ENCODE measurements around the gene CFAP20. TPM values are rescaled to one million over a fixed set of nuclear protein-coding genes. Genes with fewer than 3 reads are reported as not detected.

CFAP20 gene
- total RNA-seq (100 to 1,000 TPM in 1 of 5 donors, 10 to 100 TPM in 4; 27.4 to 105 (median 33.1) TPM), total RNA-seq (21.8 to 242 (median 33.8) reads per million in 29 experiments)
- total RNA-seq (2013) = 33.6 TPM

DNA sequence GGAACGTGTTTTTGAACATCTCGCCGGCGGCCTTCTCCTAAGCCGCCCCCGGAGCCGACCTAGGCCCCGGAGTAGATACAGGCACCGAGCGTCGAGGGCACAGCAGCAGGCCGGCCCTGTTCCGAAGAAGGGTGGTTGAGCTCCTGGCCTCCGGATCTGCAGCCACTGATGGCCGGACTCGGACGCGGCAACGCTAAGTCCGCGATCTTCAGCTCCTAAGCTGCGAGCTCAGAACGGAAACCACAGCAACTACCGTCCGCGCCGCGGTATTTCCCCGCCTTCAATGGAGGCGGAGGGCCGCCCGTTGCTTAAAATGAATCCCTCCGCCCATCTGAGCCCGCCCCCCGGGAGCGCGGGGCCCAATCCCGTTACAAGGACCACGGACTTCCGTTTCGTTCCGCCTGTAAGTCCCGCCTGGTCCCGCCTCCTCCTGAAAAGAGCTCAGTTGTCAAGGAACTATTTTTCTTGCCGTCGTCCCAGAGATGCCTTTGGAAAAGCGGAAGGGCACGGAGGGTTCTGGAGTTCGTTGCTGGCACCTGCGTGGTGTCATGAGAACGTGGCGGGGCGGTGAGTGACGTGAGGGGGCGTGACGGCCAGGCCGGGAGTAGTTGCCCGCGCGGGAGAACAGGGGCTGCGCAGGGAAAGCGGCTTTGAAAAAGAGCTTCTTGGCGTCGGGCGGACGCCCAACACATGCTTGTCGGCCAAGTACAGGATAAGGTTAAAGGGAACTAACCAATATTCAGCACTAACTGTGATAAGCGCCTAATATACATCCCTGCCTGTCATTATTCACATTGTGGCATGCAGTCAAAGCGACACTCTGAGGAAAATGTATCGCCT, at the start of gene CFAP20:
Gene CFAP20 (minus strand): TSS at position 285 of the 840 bp plus-strand sequence. CDS start 266 bp downstream, at position 19.
- Mint-ChIP-seq H3K4me3 (peak within 1 kb of the TSS; percentile 80 to 89 (median 88)), H3K36me3 (no peaks in the 10 kb centered on the region), H3K27ac (peak within 1 kb of the TSS; percentile 82 to 89), H3K27me3 (no peaks in the 10 kb centered on the region), H3K4me1 (peaks cover 39 to 43% (median 42%) of the 10 kb centered on the region in 3 donors), H3K9me3 (no peaks in the 10 kb centered on the region)
- peak; percentile 89 to 95 (median 94) for ATAC-seq (replicated peaks in 1 of 4)
- Histone ChIP-seq H3K27me3 (replicated peaks in 1 of 2; ENCODE audit: control insufficient read depth in 2 of 2, extremely low read depth in 1 of 2, insufficient read depth in 2 of 2, low read length in 1 of 2) (peaks cover 0 to 2% of the 10 kb centered on the region in 2 experiments), H3K9me3 (no peaks in the 10 kb centered on the region), H3K36me3 (ENCODE audit: control insufficient read depth in 2 of 2, extremely low read depth in 1 of 2, insufficient read depth in 1 of 2, low read length in 1 of 2) (no peaks in the 10 kb centered on the region), H3K27ac (ENCODE audit: low read length) (peak within 1 kb of the TSS; percentile 89), H3K4me3 (ENCODE audit: control insufficient read depth in 1 of 2, extremely low read depth in 1 of 2, low read length in 1 of 2) (peak within 1 kb of the TSS; percentile 79 to 83), H3K4me1 (ENCODE audit: control insufficient read depth in 1 of 2, extremely low read depth in 1 of 2, insufficient read depth in 2 of 2, low read length in 2 of 2) (peaks cover 19 to 38% of the 10 kb centered on the region in 2 experiments)
- peak; percentile 91 to 98 (median 95) for DNase-seq
- WGBS (ENCODE audit: insufficient coverage) = 2% methylated on average over 56 of the region's 70 CpGs
- POLR2A ChIA-PET = interaction anchor here (0.6 to 1.1 kb wide), 7 partner anchors 9 to 1516 kb away, joined by 3 to 6 read pairs (median 3); no protein-coding TSS in a partner anchor
- CTCF ChIA-PET = interaction anchor here (0.5 to 1.5 kb wide), 10 partner anchors 8 to 627 kb away, joined by 3 to 6 read pairs (median 4); partner anchors contain the start of gene KATNB1 (in 1 of the 2)

DNA sequence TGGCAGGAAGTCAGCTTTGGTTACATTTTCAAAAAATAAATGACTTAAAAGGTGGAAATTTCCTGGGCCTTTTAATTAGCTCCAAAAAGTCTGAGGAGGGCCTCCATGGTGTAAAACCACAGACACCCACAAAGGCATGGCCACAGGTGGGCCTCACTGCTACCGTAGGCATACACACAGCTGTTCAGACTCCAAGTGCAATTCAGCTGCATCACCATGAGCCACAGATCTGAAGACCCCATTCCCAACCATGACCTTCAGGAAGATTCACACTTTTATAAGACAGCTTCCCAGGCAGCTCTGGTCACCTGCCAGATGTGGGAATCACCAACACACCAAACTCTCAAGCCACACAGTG, 48.2 kb upstream of the CFAP20 start:
- Histone ChIP-seq H3K4me3 (ENCODE audit: control insufficient read depth in 1 of 2, extremely low read depth in 1 of 2, low read length in 1 of 2) (no peak overlapping the region), H3K27me3 (replicated peaks in 1 of 2; ENCODE audit: control insufficient read depth in 2 of 2, extremely low read depth in 1 of 2, insufficient read depth in 2 of 2, low read length in 1 of 2) (no peaks in the 10 kb centered on the region), H3K9me3 (no peaks in the 10 kb centered on the region), H3K27ac (ENCODE audit: low read length) (peak overlapping the region; percentile 25), H3K4me1 (ENCODE audit: control insufficient read depth in 1 of 2, extremely low read depth in 1 of 2, insufficient read depth in 2 of 2, low read length in 2 of 2) (peaks cover 17% of the 10 kb centered on the region in 2 experiments), H3K36me3 (ENCODE audit: control insufficient read depth in 2 of 2, extremely low read depth in 1 of 2, insufficient read depth in 1 of 2, low read length in 1 of 2) (peaks cover 5 to 30% of the 10 kb centered on the region in 2 donors)
- ChIA-PET POLR2A (interaction anchor here in 1 of 2 donors (1.6 kb wide), 1 partner anchor 9 kb away, joined by 5 read pairs; no protein-coding TSS in a partner anchor), CTCF (no interaction called here)
- DNase-seq (peak in 3 of 35 experiments; percentile 9 to 26 (median 17)), ATAC-seq (replicated peaks in 1 of 4) (peak; percentile 28 to 58 (median 46))
- Mint-ChIP-seq H3K27me3 (no peaks in the 10 kb centered on the region), H3K36me3 (peaks cover 50% of the 10 kb centered on the region), H3K27ac (peak overlapping the region; percentile 72 to 87), H3K9me3 (no peaks in the 10 kb centered on the region), H3K4me3 (peak overlapping the region in 1 of 3 donors; percentile 57), H3K4me1 (peaks cover 41 to 44% (median 42%) of the 10 kb centered on the region in 3 donors)
- 11% methylated on average over 1 of the region's 1 CpG for WGBS (ENCODE audit: insufficient coverage)

DNA sequence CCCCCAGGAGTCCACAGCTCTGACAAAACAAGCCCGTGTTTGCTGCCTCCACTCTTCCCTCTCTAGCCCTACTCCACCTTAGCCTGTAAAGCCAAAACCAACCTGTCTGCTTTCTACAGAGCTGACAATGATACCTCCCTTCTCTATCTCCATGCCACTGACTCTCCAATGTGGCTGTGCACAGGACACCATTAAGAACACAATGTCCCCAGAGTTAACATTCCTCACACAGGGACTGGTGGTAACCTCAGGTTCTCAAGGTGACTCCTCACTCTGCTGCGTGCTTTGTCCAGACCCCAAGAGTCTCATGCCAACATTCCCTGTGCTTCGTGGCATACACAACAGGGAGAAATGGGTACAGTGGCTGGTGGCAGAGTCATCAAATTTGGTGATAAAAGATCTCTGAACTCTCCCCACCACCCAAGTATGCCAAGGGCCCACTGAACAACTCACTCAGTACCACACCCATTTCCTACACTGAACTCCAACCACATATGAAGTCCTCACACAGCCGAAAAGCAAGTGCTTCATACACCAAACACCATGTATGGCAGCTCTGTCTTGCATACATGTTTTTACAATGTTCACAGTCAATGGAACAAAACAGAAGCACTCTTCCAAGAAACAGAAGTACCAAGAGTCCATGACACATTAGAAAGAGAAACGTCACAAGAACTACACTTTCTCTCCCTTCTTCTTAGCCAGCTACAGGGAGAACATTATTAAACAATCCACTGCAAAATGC, 47.6 kb upstream of the CFAP20 start:
- Mint-ChIP-seq H3K36me3 (peaks cover 50% of the 10 kb centered on the region), H3K4me3 (peak overlapping the region in 2 of 3 donors; percentile 11 to 57), H3K27ac (peak overlapping the region; percentile 72 to 87), H3K4me1 (peaks cover 39 to 44% (median 42%) of the 10 kb centered on the region in 3 donors), H3K9me3 (no peaks in the 10 kb centered on the region), H3K27me3 (no peaks in the 10 kb centered on the region)
- Histone ChIP-seq H3K4me1 (ENCODE audit: control insufficient read depth in 1 of 2, extremely low read depth in 1 of 2, insufficient read depth in 2 of 2, low read length in 2 of 2) (peaks cover 17% of the 10 kb centered on the region in 2 experiments), H3K27ac (ENCODE audit: low read length) (peak overlapping the region; percentile 25), H3K36me3 (ENCODE audit: control insufficient read depth in 2 of 2, extremely low read depth in 1 of 2, insufficient read depth in 1 of 2, low read length in 1 of 2) (peaks cover 5 to 28% of the 10 kb centered on the region in 2 donors), H3K9me3 (no peaks in the 10 kb centered on the region), H3K27me3 (replicated peaks in 1 of 2; ENCODE audit: control insufficient read depth in 2 of 2, extremely low read depth in 1 of 2, insufficient read depth in 2 of 2, low read length in 1 of 2) (no peaks in the 10 kb centered on the region), H3K4me3 (ENCODE audit: control insufficient read depth in 1 of 2, extremely low read depth in 1 of 2, low read length in 1 of 2) (no peak overlapping the region)
- DNase-seq (peak in 6 of 35 experiments; percentile 5 to 37 (median 19)), ATAC-seq (replicated peaks in 1 of 4) (peak; percentile 93 to 96 (median 94))
- 61% methylated on average over 2 of the region's 5 CpGs for WGBS (ENCODE audit: insufficient coverage)
- ChIA-PET CTCF (interaction anchor here (0.7 to 0.8 kb wide), 2 partner anchors 46 to 52 kb away, joined by 3 to 4 read pairs; no protein-coding TSS in a partner anchor), POLR2A (interaction anchor here in 1 of 2 donors (1.6 kb wide), 1 partner anchor 8 kb away, joined by 5 read pairs; no protein-coding TSS in a partner anchor)

DNA sequence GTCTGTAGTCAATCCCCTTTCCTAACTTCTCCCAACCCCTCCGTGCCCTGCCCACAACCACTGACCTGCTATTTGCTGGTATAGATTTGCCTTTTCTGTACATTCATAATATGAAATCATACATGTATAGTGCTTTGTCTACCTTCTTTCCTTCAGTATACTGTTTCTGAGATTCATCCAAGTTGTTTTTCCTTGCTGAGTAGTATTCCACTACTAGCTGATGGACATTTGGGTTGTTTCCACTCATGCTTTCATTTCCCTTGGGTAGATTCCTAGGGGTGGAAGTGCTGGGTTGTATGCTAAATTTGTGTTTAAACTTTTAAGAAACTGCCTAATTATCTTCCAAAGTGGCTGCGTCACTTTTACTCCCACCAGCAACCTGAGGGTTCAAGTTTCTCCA, 41.0 kb upstream of the CFAP20 start:
- Histone ChIP-seq H3K27ac (ENCODE audit: low read length) (no peak overlapping the region), H3K36me3 (ENCODE audit: control insufficient read depth in 2 of 2, extremely low read depth in 1 of 2, insufficient read depth in 1 of 2, low read length in 1 of 2) (peaks cover 8 to 64% of the 10 kb centered on the region in 2 donors), H3K9me3 (no peaks in the 10 kb centered on the region), H3K27me3 (replicated peaks in 1 of 2; ENCODE audit: control insufficient read depth in 2 of 2, extremely low read depth in 1 of 2, insufficient read depth in 2 of 2, low read length in 1 of 2) (no peaks in the 10 kb centered on the region), H3K4me3 (ENCODE audit: control insufficient read depth in 1 of 2, extremely low read depth in 1 of 2, low read length in 1 of 2) (no peak overlapping the region), H3K4me1 (ENCODE audit: control insufficient read depth in 1 of 2, extremely low read depth in 1 of 2, insufficient read depth in 2 of 2, low read length in 2 of 2) (no peaks in the 10 kb centered on the region)
- WGBS (ENCODE audit: insufficient coverage) = no CpG with 5 or more reads among the region's 2 CpGs
- ChIA-PET CTCF (interaction anchor here (0.8 to 0.9 kb wide), 2 partner anchors 43 to 49 kb away, joined by 3 read pairs; no protein-coding TSS in a partner anchor), POLR2A (interaction anchor here (0.6 to 0.9 kb wide), 3 partner anchors 14 to 46 kb away, joined by 3 to 4 read pairs (median 3); no protein-coding TSS in a partner anchor)
- H3K27me3 Mint-ChIP-seq = no peaks in the 10 kb centered on the region
- no peak for ATAC-seq (replicated peaks in 1 of 4)
- no peak for DNase-seq
- no peak overlapping the region for H3K27ac Mint-ChIP-seq
- H3K36me3 Mint-ChIP-seq = peaks cover 65% of the 10 kb centered on the region
- H3K4me3 Mint-ChIP-seq = no peak overlapping the region
- H3K4me1 Mint-ChIP-seq = peaks cover 0 to 3% (median 2%) of the 10 kb centered on the region in 3 donors
- no peaks in the 10 kb centered on the region for H3K9me3 Mint-ChIP-seq

DNA sequence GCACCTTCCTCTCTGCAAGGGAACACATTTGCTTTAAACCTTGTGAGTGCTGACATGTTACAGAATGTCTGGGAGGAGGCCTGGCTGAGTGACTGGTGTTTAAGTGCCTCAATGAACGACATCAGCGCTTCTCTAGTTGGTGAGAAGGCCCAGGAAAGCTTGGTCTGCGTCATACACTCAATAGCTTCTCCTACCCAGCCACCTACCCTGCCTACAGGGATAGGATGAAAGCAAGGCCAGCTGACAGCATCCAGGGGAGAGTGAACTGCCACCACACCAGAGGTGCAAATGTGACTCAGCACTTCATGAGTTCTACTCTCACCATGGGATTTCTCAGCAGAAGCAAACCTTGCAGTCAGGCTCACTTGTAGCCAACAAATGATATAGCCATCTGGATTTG, 31.7 kb upstream of the CFAP20 start:
- Histone ChIP-seq H3K27ac (ENCODE audit: low read length) (no peak overlapping the region), H3K9me3 (no peaks in the 10 kb centered on the region), H3K36me3 (ENCODE audit: control insufficient read depth in 2 of 2, extremely low read depth in 1 of 2, insufficient read depth in 1 of 2, low read length in 1 of 2) (peaks cover 11 to 57% of the 10 kb centered on the region in 2 donors), H3K27me3 (replicated peaks in 1 of 2; ENCODE audit: control insufficient read depth in 2 of 2, extremely low read depth in 1 of 2, insufficient read depth in 2 of 2, low read length in 1 of 2) (no peaks in the 10 kb centered on the region), H3K4me1 (ENCODE audit: control insufficient read depth in 1 of 2, extremely low read depth in 1 of 2, insufficient read depth in 2 of 2, low read length in 2 of 2) (no peaks in the 10 kb centered on the region), H3K4me3 (ENCODE audit: control insufficient read depth in 1 of 2, extremely low read depth in 1 of 2, low read length in 1 of 2) (no peak overlapping the region)
- ChIA-PET CTCF (no interaction called here), POLR2A (no interaction called here)
- peaks cover 61% of the 10 kb centered on the region for H3K36me3 Mint-ChIP-seq
- peak overlapping the region; percentile 15 to 55 for H3K27ac Mint-ChIP-seq
- DNase-seq (no peak), ATAC-seq (replicated peaks in 1 of 4) (no peak)
- H3K4me1 Mint-ChIP-seq = peaks cover 0 to 1% (median 0%) of the 10 kb centered on the region in 3 donors
- 100% methylated on average over 1 of the region's 3 CpGs for WGBS (ENCODE audit: insufficient coverage)
- H3K9me3 Mint-ChIP-seq = no peaks in the 10 kb centered on the region
- no peaks in the 10 kb centered on the region for H3K27me3 Mint-ChIP-seq
- no peak overlapping the region for H3K4me3 Mint-ChIP-seq

DNA sequence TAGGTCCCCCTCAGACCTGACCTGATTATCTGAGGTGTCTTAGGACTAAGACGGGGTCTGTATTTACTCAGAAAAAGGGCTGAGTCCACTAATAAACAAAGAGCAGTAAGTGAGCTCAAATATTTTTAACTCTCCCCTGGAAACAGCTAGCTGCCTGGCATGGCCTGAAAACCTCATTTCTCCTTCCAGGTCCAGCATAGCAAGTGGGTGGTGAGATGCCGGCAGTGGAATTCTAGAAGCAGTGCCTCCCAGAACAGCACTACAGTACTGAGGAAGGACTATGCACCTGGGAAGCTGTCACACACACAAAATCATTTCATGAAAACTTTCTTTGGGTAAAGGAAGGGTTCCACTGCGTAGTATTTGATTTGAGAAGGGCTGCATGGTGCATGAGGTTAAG, 29.5 kb upstream of the CFAP20 start:
- H3K4me3 Mint-ChIP-seq = no peak overlapping the region
- no peak overlapping the region for H3K27ac Mint-ChIP-seq
- no peaks in the 10 kb centered on the region for H3K9me3 Mint-ChIP-seq
- CTCF ChIA-PET = no interaction called here
- H3K4me3 ChIP-seq (ENCODE audit: control insufficient read depth in 1 of 2, extremely low read depth in 1 of 2, low read length in 1 of 2) = no peak overlapping the region
- POLR2A ChIA-PET = no interaction called here
- H3K27me3 ChIP-seq (replicated peaks in 1 of 2; ENCODE audit: control insufficient read depth in 2 of 2, extremely low read depth in 1 of 2, insufficient read depth in 2 of 2, low read length in 1 of 2) = no peaks in the 10 kb centered on the region
- no peaks in the 10 kb centered on the region for H3K27me3 Mint-ChIP-seq
- no peak overlapping the region for H3K27ac ChIP-seq (ENCODE audit: low read length)
- ATAC-seq (replicated peaks in 1 of 4) (no peak), DNase-seq (no peak)
- peaks cover 42% of the 10 kb centered on the region for H3K36me3 Mint-ChIP-seq
- peaks cover 11 to 36% of the 10 kb centered on the region in 2 donors for H3K36me3 ChIP-seq (ENCODE audit: control insufficient read depth in 2 of 2, extremely low read depth in 1 of 2, insufficient read depth in 1 of 2, low read length in 1 of 2)
- H3K4me1 ChIP-seq (ENCODE audit: control insufficient read depth in 1 of 2, extremely low read depth in 1 of 2, insufficient read depth in 2 of 2, low read length in 2 of 2) = no peaks in the 10 kb centered on the region
- 100% methylated on average over 2 of the region's 3 CpGs for whole genome bisulfite sequencing (ENCODE audit: insufficient coverage)
- H3K9me3 ChIP-seq = no peaks in the 10 kb centered on the region
- H3K4me1 Mint-ChIP-seq = peaks cover 0 to 3% (median 0%) of the 10 kb centered on the region in 3 donors

All from T-cell (primary cell).